IMR-90 (cell line): ENCODE measurements around the gene SLC5A2. TPM values are rescaled to one million over a fixed set of nuclear protein-coding genes. Genes with fewer than 3 reads are reported as not detected.

Source experiments
- ATAC-seq: fragments of 200-7000 bp; cut with Tn5 transposase; 2 replicates; pipeline ENCODE4 v1.9.1; 2020; ENCODE audit warnings: low read depth, mild to moderate bottlenecking, moderate library complexity
- BruUV-seq: library from RNA; stranded (reverse); fragments of 400-500 nt; replicated peaks from 2 replicates; lab custom pipeline; 2021; lab: Mats Ljungman, UMichigan
- CTCF ChIA-PET: fragments of 300-600 bp; formaldehyde crosslinking; extraction: SDS; loops from one replicate; lab custom pipeline; 2021; ENCODE audit warnings: antibody characterized with exemption; lab: Yijun Ruan, JAX
- POLR2A ChIA-PET: fragments of 300-600 bp; sonication (Branson Sonifier 250); formaldehyde crosslinking; loops from one replicate; lab custom pipeline; 2022; ENCODE audit warnings: antibody characterized with exemption; ENCODE audit not compliant: unreplicated experiment; lab: Charles Lee
- DNase-seq: peaks from one replicate; pipeline ENCODE4 v3.0.0; 2013
- H2AFZ ChIP-seq: replicated peaks from 2 replicates; pipeline ENCODE3; 2013; ENCODE audit warnings: low read length, mild to moderate bottlenecking; ENCODE audit not compliant: poor library complexity
- H2AK5ac ChIP-seq: 2 replicates; pipeline ENCODE4 v1.6.1; 2013; ENCODE audit warnings: low read depth, low read length, inconsistent platforms
- H2AK9ac ChIP-seq: replicated peaks from 2 replicates; pipeline ENCODE3; 2013; ENCODE audit warnings: mild to moderate bottlenecking, low read depth, low read length, moderate library complexity; ENCODE audit not compliant: poor library complexity
- H2BK120ac ChIP-seq: 2 replicates; pipeline ENCODE4 v1.6.1; 2013; ENCODE audit warnings: low read depth, low read length, inconsistent platforms
- H2BK15ac ChIP-seq: 3 replicates; pipeline ENCODE4 v1.6.1; 2013; ENCODE audit warnings: low read depth, low read length, inconsistent platforms
- H2BK20ac ChIP-seq: 2 replicates; pipeline ENCODE4 v1.6.1; 2013; ENCODE audit warnings: low read depth, mild to moderate bottlenecking, inconsistent platforms, low read length, moderate library complexity
- H2BK5ac ChIP-seq: 2 replicates; pipeline ENCODE4 v1.6.1; 2013; ENCODE audit warnings: mild to moderate bottlenecking, low read depth, low read length, inconsistent platforms; ENCODE audit not compliant: poor library complexity, severe bottlenecking
- H3K14ac ChIP-seq: replicated peaks from 2 replicates; pipeline ENCODE4 v1.6.1; 2013; ENCODE audit warnings: low read depth, low read length, inconsistent platforms
- H3K18ac ChIP-seq: 2 replicates; pipeline ENCODE4 v1.6.1; 2013; ENCODE audit warnings: low read depth, low read length, control low read depth
- H3K23ac ChIP-seq: 2 replicates; pipeline ENCODE4 v1.6.1; 2013; ENCODE audit warnings: low read depth, low read length, inconsistent platforms
- H3K27ac ChIP-seq: 2 replicates; pipeline ENCODE4 v1.5.1; 2013; ENCODE audit warnings: mild to moderate bottlenecking, control low read depth, low read length; ENCODE audit not compliant: insufficient read depth
- H3K27me3 ChIP-seq: 2 replicates; pipeline ENCODE4 v1.6.1; 2013; ENCODE audit warnings: low read length; ENCODE audit not compliant: control insufficient read depth, insufficient read depth
- H3K36me3 ChIP-seq: 2 replicates; pipeline ENCODE4 v1.6.1; 2013; ENCODE audit warnings: low read length, mixed read lengths; ENCODE audit not compliant: control insufficient read depth, insufficient read depth
- H3K4ac ChIP-seq: 2 replicates; pipeline ENCODE4 v1.6.1; 2013; ENCODE audit warnings: low read depth, low read length, inconsistent platforms
- H3K4me1 ChIP-seq: 2 replicates; pipeline ENCODE4 v1.6.1; 2013; ENCODE audit warnings: low read length, mixed read lengths; ENCODE audit not compliant: control insufficient read depth, insufficient read depth
- H3K4me2 ChIP-seq: 2 replicates; pipeline ENCODE4 v1.6.1; 2013; ENCODE audit warnings: low read depth, mild to moderate bottlenecking, control low read depth, low read length, moderate library complexity
- H3K4me3 ChIP-seq: 2 replicates; pipeline ENCODE4 v1.5.1; 2013; ENCODE audit warnings: low read depth, mild to moderate bottlenecking, control low read depth, low read length, moderate library complexity; ENCODE audit not compliant: insufficient read depth
- H3K56ac ChIP-seq: 2 replicates; pipeline ENCODE4 v1.6.1; 2013; ENCODE audit warnings: low read length, inconsistent platforms; ENCODE audit not compliant: insufficient read depth; ENCODE audit errors: extremely low read depth
- H3K79me1 ChIP-seq, 2 experiments: 2 replicates each; pipeline ENCODE4 v1.6.1; 2013; ENCODE audit warnings: low read length in 2 of 2, inconsistent platforms in 1 of 2, low read depth in 1 of 2
- H3K9ac ChIP-seq: 2 replicates; pipeline ENCODE4 v1.6.1; 2013; ENCODE audit warnings: low read depth, low read length, control low read depth
- H3K9me1 ChIP-seq: 2 replicates; pipeline ENCODE4 v1.6.1; 2013; ENCODE audit warnings: low read length, inconsistent platforms; ENCODE audit not compliant: insufficient read depth
- H3K9me3 ChIP-seq: 2 replicates; pipeline ENCODE4 v1.6.1; 2013; ENCODE audit warnings: low read length; ENCODE audit not compliant: control insufficient read depth, insufficient read depth
- H4K20me1 ChIP-seq: 2 replicates; pipeline ENCODE4 v1.6.1; 2013; ENCODE audit warnings: low read length, inconsistent platforms; ENCODE audit not compliant: insufficient read depth
- H4K5ac ChIP-seq: 2 replicates; pipeline ENCODE4 v1.6.1; 2013; ENCODE audit warnings: mild to moderate bottlenecking, low read depth, low read length, control low read depth
- H4K8ac ChIP-seq, 2 experiments: 2 replicates each; pipeline ENCODE4 v1.6.1; 2013; ENCODE audit warnings: low read depth in 2 of 2, low read length in 2 of 2, control low read depth in 1 of 2, inconsistent platforms in 1 of 2
- H4K91ac ChIP-seq: 2 replicates; pipeline ENCODE4 v1.6.1; 2013; ENCODE audit warnings: low read depth, low read length, inconsistent platforms; ENCODE audit not compliant: insufficient read depth
- BHLHE40 ChIP-seq: fragments of 150-350 bp; IDR thresholded peaks from 2 replicates; pipeline ENCODE4 v1.6.1; 2016; ENCODE audit warnings: mild to moderate bottlenecking, low read depth, low read length
- FOS ChIP-seq: fragments of 150-350 bp; IDR thresholded peaks from 2 replicates; pipeline ENCODE4 v1.6.1; 2016; ENCODE audit warnings: low read depth, low read length
- MAZ ChIP-seq: IDR thresholded peaks from 2 replicates; pipeline ENCODE4 v1.6.1; 2012; ENCODE audit warnings: low read depth, mild to moderate bottlenecking, low read length, improper control_type of control experiment, moderate library complexity, borderline replicate concordance
- POLR2A ChIP-seq: IDR thresholded peaks from 2 replicates; pipeline ENCODE4 v1.6.1; 2012; ENCODE audit warnings: mild to moderate bottlenecking, low read depth, low read length
- RCOR1 ChIP-seq: IDR thresholded peaks from 2 replicates; pipeline ENCODE4 v1.6.1; 2012; ENCODE audit warnings: mild to moderate bottlenecking, low read length, improper control_type of control experiment; ENCODE audit not compliant: insufficient replicate concordance
- RFX5 ChIP-seq: IDR thresholded peaks from 2 replicates; pipeline ENCODE4 v1.8.0; 2012; ENCODE audit warnings: low read depth, mild to moderate bottlenecking, low read length, moderate library complexity
- SMC3 ChIP-seq: fragments of 150-350 bp; IDR thresholded peaks from 2 replicates; pipeline ENCODE4 v1.6.1; 2016; ENCODE audit warnings: low read depth, mild to moderate bottlenecking, antibody characterized with exemption, low read length, moderate library complexity
- USF2 ChIP-seq: fragments of 150-350 bp; IDR thresholded peaks from 2 replicates; pipeline ENCODE4 v1.6.1; 2017; ENCODE audit warnings: mild to moderate bottlenecking, antibody characterized with exemption, low read length, low read depth
- WGBS, 2 experiments: methylation state at CpG; one replicate each; pipeline versions ENCODE4 v1.1.5 to v1.1.7; 2013; ENCODE audit warnings: missing lambda C conversion rate in 2 of 2; ENCODE audit not compliant: insufficient read length in 1 of 2; ENCODE audit errors: extremely low coverage in 2 of 2; 5-methylcytosine and 5-hydroxymethylcytosine counted together
- dilution Hi-C: fragments of 300-500 bp; cut with HindIII; formaldehyde crosslinking; loops from one replicate; pipeline ENCODE4 v1.14.3; 2018; ENCODE audit warnings: low sequenced_read_pairs; ENCODE audit not compliant: unreplicated experiment
- in situ Hi-C: fragments of 300-500 bp; cut with MboI; formaldehyde crosslinking; loops from 3 replicates; pipeline ENCODE4 v1.14.3; 2019; ENCODE audit warnings: low sequenced_read_pairs, inconsistent platforms, mixed read lengths
- intact Hi-C: fragments of 100-400 bp; cut with micrococcal nuclease; formaldehyde crosslinking; loops from 2 replicates; pipeline ENCODE4 v1.10.0; 2022
- polyA plus RNA-seq, 3 experiments: library from polyadenylated mRNA; depleted of rRNA; stranded (reverse); fragments of >200 nt; gene quantifications; 2 replicates each; pipeline ENCODE4 v1.2.3, GENCODE V29; 2012; ENCODE audit warnings: low replicate concordance in 1 of 3
- total RNA-seq: library from RNA; depleted of rRNA; stranded (reverse); fragments of >200 nt; gene quantifications from 2 replicates; pipeline ENCODE4 v1.2.3, GENCODE V29; 2012

Gene SLC5A2
- total and polyA plus RNA-seq, 2 of the 4 experiments (the other 2 are of a cell fraction): not detected

DNA sequence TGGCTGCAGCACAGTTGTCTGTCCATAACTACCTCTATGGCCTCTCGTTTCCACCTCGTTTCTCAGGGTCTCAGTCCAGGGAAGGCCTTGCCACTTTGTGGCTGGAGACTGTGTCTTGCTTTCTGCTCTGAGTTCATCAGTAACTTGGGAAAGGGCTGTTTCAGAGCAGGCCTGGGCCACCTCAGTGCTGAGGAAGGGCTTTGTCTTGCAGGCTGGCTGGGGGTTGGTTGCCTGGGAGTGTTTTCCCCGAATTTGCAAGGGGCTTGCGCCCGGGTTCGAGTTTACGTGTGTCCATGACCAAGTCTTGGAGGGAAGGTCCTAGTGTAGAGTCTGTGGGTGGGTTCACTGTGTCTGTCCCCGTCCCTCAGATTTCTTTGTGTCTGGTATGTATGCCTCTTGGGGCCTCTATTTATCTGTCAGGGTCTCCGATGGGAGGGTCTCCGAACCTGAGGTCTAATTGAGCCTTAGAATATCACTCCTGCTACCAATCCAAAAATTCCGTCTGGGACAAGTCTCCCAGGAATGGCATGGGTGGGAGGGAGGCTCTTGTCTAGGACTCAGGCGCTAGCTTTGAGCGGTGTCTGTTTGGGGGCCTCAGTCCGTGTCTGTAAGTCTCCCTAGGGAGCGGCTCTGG, 11.6 kb upstream of the SLC5A2 start (continued):
- no peak for TF ChIP-seq MAZ

DNA sequence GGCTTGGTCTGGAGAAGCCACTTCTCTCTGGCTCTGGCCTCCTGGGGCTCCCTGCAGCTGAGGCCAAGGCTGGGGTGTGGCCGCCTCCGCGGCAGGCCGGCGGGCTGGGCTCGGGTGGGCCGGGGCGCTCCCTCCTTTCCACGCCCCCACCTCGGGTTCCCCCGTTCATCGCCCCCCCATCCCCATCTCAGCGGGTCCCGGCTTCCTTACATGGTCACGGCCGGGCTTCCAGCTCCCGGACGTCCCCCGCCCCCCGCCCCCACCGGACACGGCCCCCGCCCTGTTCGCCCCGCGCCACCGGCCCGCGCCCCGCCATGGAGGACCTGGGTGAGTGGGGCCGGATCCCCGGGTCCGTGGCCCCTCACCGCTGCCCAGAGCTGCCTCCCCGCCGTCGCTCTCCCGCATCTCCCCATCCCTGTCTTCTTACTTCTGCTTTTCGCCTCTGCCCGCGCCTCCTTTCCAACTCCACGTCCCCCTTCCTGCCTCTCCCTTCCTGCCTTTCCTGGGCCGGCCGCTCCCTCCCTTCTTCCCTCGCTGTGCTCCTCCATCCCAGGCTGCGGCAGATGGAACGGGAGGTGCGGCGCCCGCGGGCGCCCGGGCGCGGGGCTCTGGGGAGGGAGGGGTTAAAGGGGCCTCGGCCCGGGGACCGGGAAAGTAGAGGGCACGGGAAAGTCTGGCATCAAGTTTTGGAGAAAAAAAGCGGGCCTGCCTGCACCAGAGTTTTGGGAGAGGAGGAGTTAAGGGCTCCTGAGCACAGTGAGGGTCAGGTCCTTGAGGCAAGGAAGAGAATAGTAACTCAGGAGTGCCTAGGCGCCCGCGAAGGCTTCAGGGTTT, 10.8 kb upstream of the SLC5A2 start, which contains the start of gene TGFB1I1:
TGFB1I1 (plus strand) TSS at position 278 of the 834 bp plus-strand sequence; CDS start at position 315, 37 bp downstream.
- H2AK5ac ChIP-seq: peak within 1 kb of the TSS; percentile 100
- no peaks in the 10 kb centered on the region for H3K9me3 ChIP-seq
- DNase-seq (peak; percentile 80), ATAC-seq (peak; percentile 83)
- intact Hi-C loops: loop anchor here (1.0 kb wide), 1 partner anchor 13 kb away; the partner anchor contains the start of gene ARMC5
- ChIA-PET CTCF (interaction anchor here (1.0 kb wide), 3 partner anchors 10 to 242 kb away, joined by 3 to 7 read pairs (median 6); no protein-coding TSS in a partner anchor), POLR2A (interaction anchor here (0.6 to 1.5 kb wide), 3 partner anchors 12 to 475 kb away, joined by 4 to 16 read pairs (median 6); partner anchors contain the start of gene ARMC5)
- H4K91ac ChIP-seq: peak within 1 kb of the TSS; percentile 100
- peaks cover 41% of the 10 kb centered on the region for H4K20me1 ChIP-seq
- TF ChIP-seq FOS (no peak), RCOR1 (no peak), RFX5 (no peak), BHLHE40 (no peak), MAZ (peak; percentile 94; the same call in 1 of the 2 replicates), SMC3 (no peak), POLR2A (peak; percentile 79), USF2 (no peak)
- peaks cover 36% of the 10 kb centered on the region for H3K36me3 ChIP-seq
- H3K9ac ChIP-seq: peak within 1 kb of the TSS; percentile 99
- peak within 1 kb of the TSS; percentile 100 for H2AK9ac ChIP-seq
- WGBS, 2 experiments: 0% methylated on average over 7 of the region's 63 CpGs; no CpG with 5 or more reads in 1 of the 2 experiments
- peak within 1 kb of the TSS; percentile 93 for H3K4me2 ChIP-seq
- peak within 1 kb of the TSS; percentile 95 for H2BK5ac ChIP-seq
- H3K18ac ChIP-seq: peak within 1 kb of the TSS; percentile 96
- peak within 1 kb of the TSS; percentile 47 for H2BK20ac ChIP-seq
- H3K4me3 ChIP-seq: peak within 1 kb of the TSS; percentile 87
- peaks cover 18 to 62% of the 10 kb centered on the region in 2 experiments; a peak in 3 of 4 replicates for H3K79me1 ChIP-seq
- H3K4me1 ChIP-seq: peaks cover 13% of the 10 kb centered on the region
- H3K14ac ChIP-seq: peak within 1 kb of the TSS; percentile 100
- peak within 1 kb of the TSS; percentile 94 to 98 for H4K8ac ChIP-seq
- H4K5ac ChIP-seq: peak within 1 kb of the TSS; percentile 99
- no TSS peak for BruUV-seq
- H3K27me3 ChIP-seq: no peaks in the 10 kb centered on the region
- peak within 1 kb of the TSS; percentile 98 for H3K23ac ChIP-seq
- H3K56ac ChIP-seq: peak within 1 kb of the TSS; percentile 96
- in situ Hi-C loops: loop anchor here (25.0 kb wide), 1 partner anchor 390 kb away; the partner anchor contains the start of gene ZNF267
- peak within 1 kb of the TSS; percentile 74; the same call in 2 of the 3 replicates for H2BK15ac ChIP-seq
- peak within 1 kb of the TSS; percentile 100 for H3K27ac ChIP-seq
- peak within 1 kb of the TSS; percentile 93 for H2BK120ac ChIP-seq
- H3K4ac ChIP-seq: peak within 1 kb of the TSS; percentile 100
- H2AFZ ChIP-seq: peak within 1 kb of the TSS; percentile 93
- H3K9me1 ChIP-seq: peaks cover 20% of the 10 kb centered on the region; the same call in 1 of the 2 replicates
- dilution Hi-C loops: no loop called here
